Naive B cell (primary cell): ENCODE data around the gene RPL35. TPM values are rescaled to one million over a fixed set of nuclear protein-coding genes. Genes with fewer than 3 reads are reported as not detected.

Source experiments
- ATAC-seq, 2 donors: fragments of 150-1000 bp; cut with Tn5 transposase; 2 replicates each; pipeline ENCODE4 v1.10.0; 2021; ENCODE audit warnings: low read depth in 2 of 2, mild to moderate bottlenecking in 2 of 2, moderate library complexity in 2 of 2
- DNase-seq: peaks from one replicate; pipeline ENCODE4 v3.0.0; 2022
- H3K27ac Mint-ChIP-seq, 6 donors: one replicate each; pipeline ENCODE4 v1.8.0; 2020 to 2022; ENCODE audit warnings: mild to moderate bottlenecking in 6 of 6, mixed read lengths in 6 of 6, moderate library complexity in 5 of 6, inconsistent platforms in 2 of 6
- H3K27me3 Mint-ChIP-seq, 3 donors: one replicate each; pipeline ENCODE4 v1.8.0; 2021 to 2022; ENCODE audit warnings: mixed read lengths in 3 of 3, mild to moderate bottlenecking in 1 of 3
- H3K36me3 Mint-ChIP-seq, 2 donors: one replicate each; pipeline ENCODE4 v1.8.0; 2020 to 2022; ENCODE audit warnings: mixed read lengths in 2 of 2, inconsistent platforms in 1 of 2, mild to moderate bottlenecking in 1 of 2
- H3K4me1 Mint-ChIP-seq, 3 donors: one replicate each; pipeline ENCODE4 v1.8.0; 2020 to 2022; ENCODE audit warnings: mixed read lengths in 3 of 3, inconsistent platforms in 1 of 3, mild to moderate bottlenecking in 1 of 3, moderate library complexity in 1 of 3
- H3K4me3 Mint-ChIP-seq, 8 donors: one replicate each; pipeline ENCODE4 v1.8.0; 2020 to 2022; ENCODE audit warnings: mild to moderate bottlenecking in 8 of 8, mixed read lengths in 8 of 8, moderate library complexity in 8 of 8, inconsistent platforms in 2 of 8
- H3K9me3 Mint-ChIP-seq, 7 donors: one replicate each; pipeline ENCODE4 v1.8.0; 2020 to 2022; ENCODE audit warnings: mixed read lengths in 7 of 7, mild to moderate bottlenecking in 5 of 7, inconsistent platforms in 2 of 7, moderate library complexity in 1 of 7
- polyA plus RNA-seq, 6 donors: library from polyadenylated mRNA; unstranded; fragments of 300-500 nt; fragmentation: Illumina TruSeq; gene quantifications; one replicate each; pipeline ENCODE4 v1.2.3, GENCODE V29; 2021; ENCODE audit warnings: low read depth in 6 of 6

The RPL35 gene
- polyA plus RNA-seq, 6 donors from 2014 or later, result 1,156 to 2,054 (median 1,907) TPM

- DNase-seq, result peak; percentile 52
- no peaks in the 10 kb centered on the region for H3K9me3 Mint-ChIP-seq
- H3K4me3 Mint-ChIP-seq, result peak overlapping the region; percentile 90 to 97 (median 94)
- no peaks in the 10 kb centered on the region for H3K27me3 Mint-ChIP-seq
- peak; percentile 18 to 19 for ATAC-seq
- H3K36me3 Mint-ChIP-seq, result peaks cover 5 to 12% of the 10 kb centered on the region in 2 donors
- peak overlapping the region; percentile 84 to 96 (median 93) for H3K27ac Mint-ChIP-seq
- H3K4me1 Mint-ChIP-seq, result peaks cover 53 to 64% (median 53%) of the 10 kb centered on the region in 3 donors
These were observed 8.3 kb upstream of the RPL35 start for GRCh38 chr9:124869986-124870560.

GRCh38 chr9:124869466-124869985 is 7.8 kb upstream of the RPL35 start:
- Mint-ChIP-seq H3K27me3 (no peaks in the 10 kb centered on the region), H3K4me1 (peaks cover 48 to 59% (median 52%) of the 10 kb centered on the region in 3 donors), H3K36me3 (peaks cover 5 to 9% of the 10 kb centered on the region in 2 donors), H3K9me3 (no peaks in the 10 kb centered on the region), H3K4me3 (peak overlapping the region; percentile 90 to 97 (median 94)), H3K27ac (peak overlapping the region; percentile 84 to 96 (median 93))
- peak; percentile 10 to 13 for ATAC-seq
- DNase-seq, result peak; percentile 35

GRCh38 chr9:124868511-124869465 is 7.0 kb upstream of the RPL35 start:
- peak overlapping the region; percentile 86 to 96 (median 93) for H3K27ac Mint-ChIP-seq
- H3K36me3 Mint-ChIP-seq, result peaks cover 5 to 9% of the 10 kb centered on the region in 2 donors
- DNase-seq (peak; percentile 91), ATAC-seq (peak; percentile 81 to 85)
- no peaks in the 10 kb centered on the region for H3K9me3 Mint-ChIP-seq
- peak overlapping the region; percentile 90 to 97 (median 94) for H3K4me3 Mint-ChIP-seq
- H3K27me3 Mint-ChIP-seq, result no peaks in the 10 kb centered on the region
- H3K4me1 Mint-ChIP-seq, result peaks cover 47 to 59% (median 53%) of the 10 kb centered on the region in 3 donors

GRCh38 chr9:124863371-124863871 is 1.7 kb upstream of the RPL35 start:
- peaks cover 0 to 11% of the 10 kb centered on the region in 2 donors for H3K36me3 Mint-ChIP-seq
- no peaks in the 10 kb centered on the region for H3K27me3 Mint-ChIP-seq
- H3K4me1 Mint-ChIP-seq, result peaks cover 30 to 50% (median 33%) of the 10 kb centered on the region in 3 donors
- H3K9me3 Mint-ChIP-seq, result no peaks in the 10 kb centered on the region
- H3K27ac Mint-ChIP-seq, result peak overlapping the region in 5 of 6 donors; percentile 66 to 95 (median 83)
- DNase-seq (no peak), ATAC-seq (no peak)
- H3K4me3 Mint-ChIP-seq, result peak overlapping the region; percentile 56 to 97 (median 76)

GRCh38 chr9:124860582-124861341 is 995 bp downstream of the RPL35 start:
- Mint-ChIP-seq H3K4me3 (peak overlapping the region; percentile 93 to 99 (median 97)), H3K4me1 (peaks cover 19 to 38% (median 36%) of the 10 kb centered on the region in 3 donors), H3K27me3 (no peaks in the 10 kb centered on the region), H3K9me3 (no peaks in the 10 kb centered on the region), H3K36me3 (peaks cover 0 to 11% of the 10 kb centered on the region in 2 donors), H3K27ac (peak overlapping the region; percentile 47 to 99 (median 93))
- DNase-seq, result no peak
- ATAC-seq, result no peak

- peaks cover 0 to 11% of the 10 kb centered on the region in 2 donors for H3K36me3 Mint-ChIP-seq
- H3K4me3 Mint-ChIP-seq, result peak overlapping the region; percentile 93 to 99 (median 97)
- H3K4me1 Mint-ChIP-seq, result peaks cover 19 to 41% (median 38%) of the 10 kb centered on the region in 3 donors
These were observed 1.8 kb downstream of the RPL35 start for GRCh38 chr9:124859803-124860581.

GRCh38 chr9:124858330-124859046 is 3.3 kb downstream of the RPL35 start:
- Mint-ChIP-seq H3K4me1 (peaks cover 15 to 37% (median 35%) of the 10 kb centered on the region in 3 donors), H3K27ac (peak overlapping the region in 1 of 6 donors; percentile 16), H3K27me3 (no peaks in the 10 kb centered on the region), H3K36me3 (peaks cover 0 to 11% of the 10 kb centered on the region in 2 donors), H3K9me3 (no peaks in the 10 kb centered on the region), H3K4me3 (peak overlapping the region in 1 of 8 donors; percentile 97)
- ATAC-seq, result no peak
- no peak for DNase-seq

More at GRCh38 chr9:124859803-124860581, 1.8 kb downstream of the RPL35 start:
- no peaks in the 10 kb centered on the region for H3K27me3 Mint-ChIP-seq
- peak overlapping the region; percentile 67 to 95 (median 85) for H3K27ac Mint-ChIP-seq
- DNase-seq (no peak), ATAC-seq (no peak)
- H3K9me3 Mint-ChIP-seq, result no peaks in the 10 kb centered on the region

- ATAC-seq, result no peak
- no peaks in the 10 kb centered on the region for H3K9me3 Mint-ChIP-seq
- H3K4me1 Mint-ChIP-seq, result peaks cover 16 to 41% (median 37%) of the 10 kb centered on the region in 3 donors
- peaks cover 0 to 11% of the 10 kb centered on the region in 2 donors for H3K36me3 Mint-ChIP-seq
- H3K4me3 Mint-ChIP-seq, result no peak overlapping the region
- no peak for DNase-seq
- peak overlapping the region in 1 of 6 donors; percentile 32 for H3K27ac Mint-ChIP-seq
- no peaks in the 10 kb centered on the region for H3K27me3 Mint-ChIP-seq
These were observed 4.1 kb downstream of the RPL35 start for GRCh38 chr9:124857533-124858162.

- Mint-ChIP-seq H3K4me1 (peaks cover 12 to 37% (median 31%) of the 10 kb centered on the region in 3 donors), H3K27me3 (peaks cover 0 to 4% (median 0%) of the 10 kb centered on the region in 3 donors), H3K27ac (no peak overlapping the region), H3K9me3 (no peaks in the 10 kb centered on the region), H3K4me3 (peak overlapping the region in 1 of 8 donors; percentile 30), H3K36me3 (peaks cover 0 to 11% of the 10 kb centered on the region in 2 donors)
- no peak for ATAC-seq
- DNase-seq, result no peak
These were observed 5.6 kb downstream of the RPL35 start for GRCh38 chr9:124855944-124856765.

GRCh38 chr9:124855566-124855943 is 6.2 kb downstream of the RPL35 start:
- H3K27ac Mint-ChIP-seq, result peak overlapping the region in 1 of 6 donors; percentile 83
- no peak for ATAC-seq

More at GRCh38 chr9:124855566-124855943, 6.2 kb downstream of the RPL35 start:
- Mint-ChIP-seq H3K4me1 (peaks cover 11 to 31% (median 25%) of the 10 kb centered on the region in 3 donors), H3K4me3 (peak overlapping the region in 1 of 8 donors; percentile 30), H3K27me3 (peaks cover 0 to 9% (median 0%) of the 10 kb centered on the region in 3 donors), H3K36me3 (peaks cover 0 to 11% of the 10 kb centered on the region in 2 donors), H3K9me3 (no peaks in the 10 kb centered on the region)
- no peak for DNase-seq
